Testis (tissue), 2 donors: ENCODE measurements around the gene CDKL4.

ENCODE experiments used
- CTCF ChIP-seq, 3 experiments: fragments of 450-650 bp in 2 of 3; fragments of 200-600 bp in 1 of 3; sonication (generic) in 1 of 3; IDR thresholded peaks; one replicate each; pipeline ENCODE4 v1.5.1; 2016 to 2019; ENCODE audit warnings: antibody characterized with exemption in 3 of 3, mild to moderate bottlenecking in 2 of 3, moderate library complexity in 1 of 3
- POLR2A ChIP-seq: fragments of 450-650 bp; IDR thresholded peaks from one replicate; pipeline ENCODE4 v1.6.1; 2017; ENCODE audit warnings: antibody characterized with exemption, mild to moderate bottlenecking, moderate library complexity

GRCh38 chr2:39179974-39180960 lies 63.5 kb downstream of the CDKL4 start:
- TF ChIP-seq CTCF (IDR thresholded peaks at IDR 0.05) (no peak), POLR2A (no peak)
